Activated CD4-positive, alpha-beta T cell treated with anti-CD3 and anti-CD28 coated beads, Interleukin-2, Interleukin-4, amounts not matched to agents 100 ng/mL and 50 ng/mL, durations not matched to agents 16 hours and 8 hours (primary cell): ENCODE results near the gene ARHGAP18.

Source experiments
- DNase-seq: peaks from one replicate; pipeline ENCODE4 v3.0.0-alpha.2; 2020; ENCODE audit warnings: low spot score

The ARHGAP18 gene

DNA sequence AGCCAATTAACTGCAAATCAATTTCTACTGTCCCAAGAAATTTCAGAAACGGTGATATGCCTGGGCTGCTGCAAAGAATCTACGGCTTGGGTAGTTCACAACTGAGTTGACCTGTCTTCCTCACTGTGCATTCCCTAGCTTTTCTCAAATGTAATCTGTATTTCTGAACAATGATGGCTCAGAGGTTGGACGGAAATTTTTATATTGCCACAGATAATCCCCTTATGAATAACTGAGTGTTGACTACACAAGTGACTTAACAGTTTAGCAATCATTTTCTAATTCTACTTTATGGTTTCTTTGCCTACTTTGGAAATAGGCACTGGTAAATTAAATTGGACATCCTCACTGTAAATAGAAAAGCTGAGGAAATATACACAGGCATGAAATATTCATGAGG, 94.5 kb downstream of the ARHGAP18 start:
- DNase-seq = no peak

DNA sequence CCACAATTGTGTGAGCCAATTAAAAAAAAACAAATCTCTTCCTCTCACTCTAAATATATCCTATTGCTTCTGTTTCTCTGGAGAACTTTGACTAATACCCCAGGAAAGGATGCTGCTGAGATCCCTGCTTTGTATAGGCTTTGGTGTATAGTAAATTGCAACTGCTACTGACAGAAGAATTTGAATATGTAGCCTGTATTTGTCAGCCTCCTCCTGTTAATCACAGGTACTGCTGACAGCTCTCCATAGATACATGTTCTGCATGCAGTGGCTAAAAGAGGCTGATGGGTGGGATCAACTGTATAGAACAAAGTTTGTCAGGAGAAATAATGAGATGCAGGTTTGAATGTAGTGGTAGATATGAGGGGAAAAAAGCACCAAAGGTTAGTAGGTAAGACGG, 95.0 kb downstream of the ARHGAP18 start:
- DNase-seq = no peak

DNA sequence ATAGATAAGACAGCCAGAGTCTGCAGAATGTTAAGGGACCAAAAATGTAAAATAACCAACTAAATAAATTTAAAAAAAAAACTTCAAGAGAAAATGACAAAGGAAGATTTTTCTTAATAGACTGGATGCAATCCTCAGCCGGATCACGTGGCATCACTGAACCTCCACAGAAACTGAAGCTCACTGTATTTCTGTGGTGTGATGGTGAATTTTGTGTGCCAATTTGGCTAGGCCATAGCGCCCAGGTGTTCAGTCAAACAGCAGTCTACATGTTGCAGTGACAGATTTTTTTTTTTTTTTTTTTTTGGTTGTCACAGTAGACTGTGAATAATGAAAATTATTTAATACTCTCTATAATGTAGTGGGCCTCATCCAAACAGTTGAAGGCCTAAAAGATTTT, 95.5 kb downstream of the ARHGAP18 start:
- no peak for DNase-seq

DNA sequence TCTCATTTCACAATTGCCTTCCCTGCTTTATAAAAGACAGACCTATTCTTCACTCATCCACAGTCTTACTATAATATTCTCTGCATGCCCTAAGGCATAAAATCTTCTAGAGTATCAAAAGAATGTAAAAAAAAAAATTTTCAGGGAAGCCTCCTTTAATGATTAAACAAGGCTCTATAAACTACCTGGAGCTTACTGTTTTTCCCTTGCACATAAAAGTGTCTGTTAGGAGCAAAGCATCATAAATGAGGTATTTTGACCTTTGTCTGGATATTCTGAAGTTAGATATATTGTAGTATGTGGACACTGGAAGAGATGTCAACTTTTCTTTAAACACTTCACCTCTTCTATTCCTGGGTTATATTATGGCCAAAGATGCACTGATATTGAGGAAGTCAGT, 97.5 kb downstream of the ARHGAP18 start:
- DNase-seq = no peak

DNA sequence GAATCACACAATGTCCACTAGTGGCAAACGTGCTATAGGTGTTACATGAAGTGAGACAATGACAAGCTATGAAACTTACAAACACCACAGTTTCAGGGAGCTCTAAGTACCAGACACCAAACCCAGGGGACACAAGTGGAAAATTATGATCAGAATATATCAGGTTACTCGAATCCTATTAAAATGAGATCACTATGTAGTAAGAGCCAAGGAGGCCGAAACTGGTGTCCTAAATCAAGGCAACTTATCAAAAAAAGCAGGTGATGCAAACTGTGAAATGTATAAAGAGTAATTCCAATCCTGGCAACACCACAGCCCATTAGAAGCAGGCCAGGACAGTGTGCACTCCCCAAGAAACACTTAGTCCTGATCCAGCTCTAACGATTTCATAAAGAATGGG, 100.3 kb downstream of the ARHGAP18 start:
- DNase-seq = no peak

DNA sequence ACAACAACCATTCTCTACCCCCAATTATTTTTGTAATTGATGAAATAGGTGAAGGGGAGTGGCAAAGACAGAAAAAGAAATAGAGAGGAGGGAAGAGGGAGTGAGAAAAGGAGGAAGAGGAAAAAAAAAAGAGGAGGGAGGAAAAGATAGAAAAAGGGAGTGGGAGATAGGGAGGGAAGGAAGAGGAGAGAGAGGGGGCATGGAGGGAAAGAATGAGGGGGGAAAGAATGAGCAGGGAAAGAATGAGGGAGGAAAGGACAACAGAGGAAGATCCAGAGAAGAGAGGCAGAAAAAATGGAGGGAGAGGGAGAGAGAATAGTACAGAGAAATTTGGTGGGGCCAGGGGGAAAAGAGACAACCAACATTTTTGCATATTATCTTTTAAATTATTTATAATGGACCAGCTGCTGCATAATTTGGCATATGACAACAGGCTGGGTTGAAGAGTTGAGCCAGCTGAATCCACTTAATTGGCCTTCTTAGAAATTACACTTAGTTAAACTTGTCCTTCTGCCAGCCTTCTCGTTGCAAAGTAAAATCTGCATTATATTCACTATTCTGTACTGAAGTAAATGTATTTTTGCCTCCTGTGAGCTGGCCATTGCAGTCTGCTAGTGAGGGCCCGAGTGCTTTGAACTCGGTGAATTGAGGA, 101.0 kb downstream of the ARHGAP18 start:
- no peak for DNase-seq

DNA sequence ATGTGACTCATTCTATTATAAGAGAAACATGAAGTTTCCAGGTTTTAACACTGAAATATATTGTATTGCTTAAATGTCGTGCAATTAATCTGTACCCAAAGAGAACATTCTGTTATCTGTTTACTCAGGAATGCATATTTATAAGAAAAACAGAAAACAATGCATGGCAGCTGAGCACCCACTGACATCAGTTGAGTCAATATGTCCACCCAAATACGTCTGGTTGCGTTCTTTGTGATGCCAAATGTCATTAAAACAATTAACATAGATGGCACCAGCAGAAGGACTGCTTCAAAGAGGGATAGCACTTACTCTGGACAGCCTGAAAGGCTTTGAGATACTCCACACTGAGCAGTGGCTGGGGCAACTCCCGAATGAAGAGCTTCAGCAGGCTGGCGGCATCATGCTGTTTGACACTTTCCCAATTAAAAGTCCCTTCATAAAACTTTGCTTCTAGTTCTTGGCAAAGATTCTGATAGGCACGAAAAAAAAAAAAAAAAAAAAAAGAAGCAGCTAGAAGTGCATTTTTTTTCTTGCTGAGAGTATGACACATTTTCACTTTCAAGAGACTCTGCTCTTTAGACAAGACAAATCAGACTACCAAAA, 102.3 kb downstream of the ARHGAP18 start:
- DNase-seq = no peak

DNA sequence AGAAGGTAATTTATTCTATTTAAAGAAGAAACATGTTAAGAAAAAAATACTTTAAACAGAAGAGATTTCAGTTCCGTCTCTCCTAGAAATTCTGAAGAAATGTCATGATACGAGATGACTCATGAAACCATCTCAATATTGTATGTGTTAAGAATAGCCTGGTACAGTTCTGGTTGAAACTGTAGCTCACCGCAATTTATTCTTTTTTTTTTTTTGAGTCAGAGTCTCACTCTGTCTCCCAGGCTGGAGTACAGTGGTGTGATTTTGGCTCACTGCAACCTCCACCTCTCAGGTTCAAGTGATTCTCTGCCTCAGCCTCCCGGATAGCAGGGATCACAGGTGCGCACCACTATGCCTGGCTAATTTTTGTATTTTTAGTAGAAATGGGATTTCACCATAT, 103.3 kb downstream of the ARHGAP18 start:
- peak; percentile 51 for DNase-seq

DNA sequence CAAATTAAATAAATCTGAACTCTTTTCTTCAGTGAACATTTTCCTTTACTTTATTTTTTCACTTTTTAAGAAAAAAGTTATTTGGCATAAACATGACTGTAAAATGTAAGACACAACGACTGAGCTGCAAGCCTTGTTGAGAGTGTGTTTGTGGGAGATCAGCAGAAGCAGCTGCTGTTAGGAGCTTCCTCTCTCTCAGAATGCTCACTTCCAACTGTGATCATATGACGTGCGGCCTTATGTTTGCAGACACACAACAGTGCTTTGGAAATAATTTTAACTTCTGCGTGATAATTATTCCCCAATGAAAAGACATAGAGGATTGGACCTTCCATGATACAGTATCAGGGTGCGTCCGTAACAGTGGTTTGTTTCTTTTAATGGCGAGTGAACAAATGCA, 104.0 kb downstream of the ARHGAP18 start:
- no peak for DNase-seq

DNA sequence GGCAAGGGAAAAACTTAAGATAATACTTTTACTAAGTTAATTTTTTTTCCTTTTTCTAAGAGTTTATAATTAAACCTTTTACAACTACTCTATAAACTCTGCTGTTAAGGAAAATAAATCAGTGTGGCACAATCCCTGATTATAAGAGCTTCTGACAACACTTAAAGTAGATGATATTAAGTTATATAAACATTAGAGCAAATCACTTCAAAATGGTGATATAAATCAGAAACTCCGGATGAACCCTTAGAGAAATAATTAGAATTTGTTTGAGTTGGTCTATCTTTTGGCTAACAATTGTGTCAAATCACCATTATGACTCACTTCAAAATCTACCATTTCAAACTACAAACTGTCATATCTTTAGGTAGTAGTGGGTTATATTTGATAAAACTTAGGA, 104.9 kb downstream of the ARHGAP18 start:
- no peak for DNase-seq

DNA sequence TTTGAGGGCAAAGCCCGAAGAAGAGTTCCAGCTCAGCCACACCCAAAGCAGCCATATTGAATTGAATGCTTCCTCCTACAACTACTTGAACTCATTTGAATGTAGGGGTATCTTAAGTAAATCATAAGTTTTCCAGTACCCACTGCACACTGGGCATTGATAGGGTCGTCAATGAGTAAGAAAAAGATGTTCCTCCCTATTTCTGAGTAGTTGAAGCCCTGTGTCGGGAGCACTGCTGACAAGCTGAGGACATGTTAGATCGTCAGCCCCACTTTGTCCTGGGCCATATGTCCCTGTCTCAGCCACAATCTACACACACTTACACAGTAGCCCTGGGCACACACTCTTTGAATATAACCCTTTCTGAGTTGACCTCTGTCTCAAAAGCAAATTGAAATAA, 105.7 kb downstream of the ARHGAP18 start:
- DNase-seq = no peak

DNA sequence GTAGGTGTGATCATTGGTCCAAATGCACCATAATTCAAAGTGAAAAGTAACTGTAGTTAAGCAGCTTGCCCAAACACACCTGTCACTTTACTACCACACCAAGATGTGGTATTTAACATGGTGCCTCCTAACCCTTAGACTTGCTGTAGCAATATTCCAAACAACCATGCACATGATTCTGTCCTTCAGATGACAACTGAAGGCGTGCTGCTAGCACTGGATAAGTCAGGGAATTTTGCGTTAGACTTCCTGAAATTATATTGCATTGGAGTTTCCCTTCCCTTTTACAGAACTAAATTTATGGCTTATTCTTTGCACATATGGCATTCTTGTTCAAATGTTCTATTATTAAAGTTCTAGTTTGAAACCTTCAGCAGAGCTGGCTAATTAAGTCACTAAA, 106.2 kb downstream of the ARHGAP18 start:
- no peak for DNase-seq

DNA sequence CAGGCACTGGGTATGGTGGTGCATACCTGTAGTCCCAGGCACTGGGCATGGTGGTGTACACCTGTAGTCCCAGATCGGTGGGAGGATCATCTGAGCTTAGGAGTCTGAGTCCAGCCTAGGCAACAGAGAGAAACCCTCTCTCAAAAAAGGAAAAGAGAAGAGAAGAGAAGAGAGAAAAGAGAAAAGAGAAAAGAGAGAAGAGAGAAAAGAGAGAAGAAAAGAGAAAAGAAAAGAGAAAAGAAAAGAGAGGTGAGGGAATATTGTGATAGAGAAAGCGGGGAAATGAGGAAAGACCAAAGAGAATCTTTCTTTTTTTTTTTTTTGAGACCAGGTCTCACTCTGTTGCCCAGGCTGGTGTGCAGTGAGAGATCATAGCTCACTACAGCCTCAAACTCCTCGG, 108.7 kb downstream of the ARHGAP18 start:
- DNase-seq = no peak

DNA sequence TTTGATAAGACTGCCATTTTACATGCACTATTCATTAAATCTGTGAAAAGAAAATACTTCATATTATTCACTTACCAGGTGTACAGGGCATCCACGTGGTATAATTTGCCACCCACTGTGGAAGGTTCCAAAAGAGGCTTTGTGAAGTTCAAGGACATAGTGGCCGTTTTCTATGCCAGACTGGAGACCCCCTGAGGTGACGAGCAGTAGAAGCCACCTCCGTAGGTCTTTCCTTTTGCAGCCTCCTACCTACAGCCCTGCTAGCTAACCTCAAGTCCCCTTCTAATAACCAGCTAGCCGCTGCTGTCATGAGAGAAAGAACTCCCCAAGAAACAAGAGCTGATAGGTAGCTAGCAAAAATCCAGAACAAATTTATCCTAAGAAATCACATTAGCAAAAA, 110.5 kb downstream of the ARHGAP18 start:
- DNase-seq = no peak

DNA sequence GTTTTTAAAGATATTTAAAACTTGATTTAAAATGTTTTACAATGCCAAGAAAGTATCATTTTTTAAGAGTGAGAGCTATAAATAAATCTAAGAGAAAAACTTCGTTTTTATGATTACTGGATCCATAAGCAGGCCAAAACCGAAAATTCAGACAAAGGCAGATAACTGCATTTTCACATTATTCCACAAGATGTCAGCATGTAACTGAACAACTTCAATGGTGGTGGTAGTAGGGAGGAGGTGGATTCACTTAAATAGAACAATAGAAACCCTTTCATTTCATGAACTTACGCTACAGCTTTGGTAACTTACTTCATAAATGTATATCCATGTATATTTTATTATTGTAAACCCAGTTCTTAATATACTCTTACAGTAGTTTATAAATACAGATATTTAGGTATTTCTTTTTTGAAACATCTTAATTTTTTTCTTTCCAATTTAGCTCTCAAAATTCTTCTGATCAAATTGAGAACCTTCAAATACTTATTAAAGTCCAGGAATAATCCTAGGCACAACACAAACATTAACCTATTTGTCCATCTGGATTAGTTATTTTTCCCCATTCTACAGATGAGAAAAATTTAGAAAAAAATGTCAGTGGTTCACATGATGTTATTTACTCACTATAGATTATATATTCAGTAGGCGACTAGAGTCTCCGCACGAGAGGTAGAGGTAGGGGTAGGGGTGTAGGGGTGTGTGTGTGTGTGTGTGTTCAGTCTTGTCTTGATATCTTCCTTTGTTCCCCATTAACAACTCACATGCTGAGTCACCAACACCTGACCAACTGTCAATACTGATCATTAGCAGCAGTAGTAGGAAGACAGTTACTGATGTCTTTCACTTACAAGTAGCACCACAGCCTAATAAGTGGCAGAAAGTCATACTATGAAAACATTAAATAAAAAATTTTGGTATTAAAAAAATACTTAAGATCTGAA, 111.5 kb downstream of the ARHGAP18 start:
- peak; percentile 70 for DNase-seq

DNA sequence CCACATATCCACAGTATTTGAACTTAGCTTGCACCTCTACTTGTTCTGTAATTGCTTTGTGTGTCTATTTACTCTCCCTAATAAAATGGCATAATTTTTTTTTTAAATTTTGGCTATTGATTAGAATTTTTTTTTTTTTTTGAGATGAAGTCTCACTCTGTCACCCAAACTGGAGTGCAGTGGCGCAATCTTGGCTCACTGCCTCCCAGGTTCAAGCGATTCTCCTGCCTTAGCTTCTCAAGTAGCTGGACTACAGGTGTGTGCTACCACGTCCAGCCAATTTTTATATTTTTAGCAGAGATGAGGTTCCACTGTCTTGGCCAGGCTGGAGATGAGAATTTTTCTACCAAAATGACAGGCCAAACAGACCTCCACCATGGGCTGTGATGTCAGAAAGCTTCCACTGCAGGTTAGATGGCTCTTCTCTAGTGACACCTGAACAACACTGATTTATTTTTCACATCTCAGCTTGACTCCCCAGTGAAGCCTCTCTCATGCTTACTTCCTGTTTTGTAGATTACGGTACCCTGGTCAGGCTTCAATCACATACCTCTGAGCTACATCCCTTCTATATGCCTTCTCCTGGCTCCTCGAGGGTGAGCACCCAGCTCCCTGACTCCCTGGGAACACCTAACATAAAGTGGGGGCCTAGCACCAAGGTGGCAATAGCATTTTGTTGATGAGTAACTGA, 112.8 kb downstream of the ARHGAP18 start:
- no peak for DNase-seq

DNA sequence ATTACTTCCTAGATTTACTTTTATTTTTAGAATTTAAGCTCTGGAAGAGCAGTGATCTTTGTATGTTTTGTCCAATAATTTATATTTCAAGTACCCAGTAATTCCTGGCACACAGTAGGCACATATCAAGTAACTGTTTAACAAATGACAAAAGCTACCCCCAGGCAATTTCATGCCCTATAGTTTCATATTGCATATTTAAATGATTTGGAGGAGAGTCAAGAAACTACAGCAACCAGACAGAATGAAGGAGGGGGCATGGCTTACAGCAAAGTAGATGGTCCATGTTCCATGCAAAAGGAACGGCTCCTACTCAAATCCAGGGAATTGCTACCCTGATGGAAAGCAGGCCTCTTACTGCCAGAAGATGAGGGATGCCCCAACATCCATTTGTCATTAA, 113.5 kb downstream of the ARHGAP18 start:
- DNase-seq = no peak

DNA sequence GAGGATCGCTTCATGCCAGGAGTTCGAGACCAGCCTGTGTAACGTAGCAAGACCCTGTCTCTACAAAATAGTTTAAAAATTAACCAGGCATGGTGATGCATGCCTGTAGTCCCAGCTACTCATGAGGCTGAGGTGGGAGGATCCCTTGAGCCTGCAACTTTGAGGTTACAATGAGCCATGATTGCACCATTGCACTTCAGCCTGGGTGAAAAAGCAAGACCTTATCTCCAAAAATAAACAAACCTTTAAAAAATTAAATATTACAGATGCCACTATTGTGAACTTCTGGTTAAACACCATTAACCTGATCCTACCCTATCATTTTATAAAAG, 116.8 kb downstream of the ARHGAP18 start:
- no peak for DNase-seq

DNA sequence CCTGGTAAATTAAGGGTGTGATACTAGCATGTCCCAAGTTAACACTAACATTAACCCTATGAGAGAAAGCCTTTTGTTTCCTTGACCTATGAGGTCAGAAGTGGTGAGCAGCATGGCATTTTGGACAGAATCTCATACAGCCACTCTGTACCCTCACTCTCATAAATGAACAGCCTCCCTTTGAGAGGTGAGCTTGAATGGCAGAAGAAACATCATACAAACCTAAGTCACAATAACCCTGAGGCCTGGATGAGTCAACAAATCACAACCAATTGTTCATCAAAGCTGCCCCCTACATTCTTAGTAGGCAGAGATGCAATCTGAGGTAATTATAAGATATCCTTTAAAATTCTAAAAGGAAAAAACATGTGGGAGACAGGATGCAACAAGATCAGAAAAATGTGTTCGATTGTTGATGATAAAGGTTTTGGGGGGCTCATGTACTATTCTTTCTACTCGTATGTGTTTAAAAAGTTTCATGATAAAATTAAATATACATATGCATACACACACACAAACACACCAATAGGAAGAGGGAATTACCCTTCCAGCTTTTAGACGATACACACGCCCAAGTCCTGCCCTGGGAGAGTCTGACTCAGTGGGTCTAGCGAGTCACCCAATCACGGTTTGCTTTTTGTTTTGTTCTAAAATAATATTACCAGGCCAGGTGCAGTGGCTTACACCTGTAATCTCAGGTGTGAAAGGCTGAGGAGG, 117.3 kb downstream of the ARHGAP18 start:
- no peak for DNase-seq

DNA sequence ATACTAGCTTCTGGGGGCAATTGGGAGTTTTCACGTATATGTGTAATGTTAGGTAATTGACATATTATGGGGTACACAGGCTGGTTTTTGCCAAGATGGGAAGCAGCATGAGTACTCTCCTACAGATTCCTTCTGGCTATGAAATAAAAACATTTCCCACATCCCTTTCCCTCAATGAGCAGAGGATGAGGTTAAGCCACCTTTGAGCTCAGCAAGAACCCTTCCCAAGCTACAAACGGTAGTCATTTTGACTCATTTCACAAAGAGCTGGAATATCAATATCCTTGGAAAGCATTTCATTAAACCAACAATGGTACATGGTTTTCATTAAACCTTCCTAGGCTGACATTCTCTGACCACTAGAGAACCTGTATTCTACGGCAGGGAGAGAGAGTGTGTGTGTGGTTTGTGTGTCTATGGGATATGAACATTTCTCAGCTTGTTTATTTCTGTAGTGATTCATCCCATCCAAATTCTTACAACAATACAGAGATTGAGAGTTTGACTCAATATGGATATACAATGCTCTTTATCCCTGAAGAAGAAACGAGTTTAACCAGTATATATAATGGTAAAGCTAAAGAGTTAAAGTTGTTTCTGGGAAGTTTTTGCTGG, 119.5 kb downstream of the ARHGAP18 start:
- DNase-seq = no peak

DNA sequence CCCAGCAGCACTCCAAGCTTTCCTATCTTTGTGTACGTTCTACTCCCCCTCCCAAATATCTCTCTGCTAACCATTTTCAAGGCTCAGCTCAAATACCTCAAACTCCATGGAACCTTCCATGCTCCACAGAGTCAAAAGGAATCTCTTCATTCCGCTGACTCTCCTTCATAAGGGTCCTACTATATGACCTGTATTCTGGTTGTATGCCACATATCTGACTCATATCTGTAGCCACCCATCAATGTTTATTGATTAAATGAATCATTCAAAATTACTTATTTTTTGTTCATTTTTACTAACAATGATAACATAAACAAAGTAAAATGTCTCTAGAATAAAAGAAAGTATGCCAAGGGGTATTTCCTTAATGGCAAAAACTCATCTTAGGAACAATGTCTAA, 123.2 kb downstream of the ARHGAP18 start:
- no peak for DNase-seq

DNA sequence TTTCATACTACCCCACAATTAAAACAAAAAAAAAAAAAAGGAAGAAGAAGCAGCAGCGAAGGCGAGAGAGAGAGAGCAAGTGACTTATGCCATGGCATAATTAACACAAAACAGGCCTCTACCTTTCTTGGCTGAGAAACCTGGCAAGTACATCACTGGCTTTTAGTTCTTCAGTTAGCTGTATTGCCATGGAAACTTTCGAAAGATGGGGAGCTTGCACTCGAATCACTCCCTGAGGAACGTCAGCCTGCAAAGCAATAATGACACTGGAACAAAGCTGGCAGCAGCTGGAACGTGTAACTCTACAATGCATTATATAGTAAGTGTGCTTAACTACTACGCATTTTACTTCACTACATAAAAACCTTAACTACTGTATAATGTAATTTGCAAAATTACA, 126.1 kb downstream of the ARHGAP18 start:
- DNase-seq = no peak
